Stimulated activated CD8-positive, alpha-beta memory T cell treated with anti-CD3 and anti-CD28 coated beads, Interleukin-2, amount 100 ng/mL, for 48 hours (primary cell): ENCODE results near the gene TMEM217.
"Not testable (repeated sequence)": the region's sequence is repeated elsewhere in the genome, so short reads cannot be mapped to it uniquely, and the experiment has no call there.

Source experiments
- DNase-seq, 2 donors: peaks; one replicate each; pipeline ENCODE4 v3.0.0-alpha.2; 2020; ENCODE audit warnings: low read depth in 2 of 2

TMEM217 gene

GRCh38 chr6:37185949-37186720 lies 71.8 kb downstream of the TMEM217 start:
- DNase-seq = not testable (repeated sequence)

- DNase-seq = peak; percentile 40 to 48
Measured at GRCh38 chr6:37182736-37183590, 75.0 kb downstream of the TMEM217 start.

GRCh38 chr6:37180610-37181009 lies 77.3 kb downstream of the TMEM217 start:
- not testable (repeated sequence) for DNase-seq

DNA sequence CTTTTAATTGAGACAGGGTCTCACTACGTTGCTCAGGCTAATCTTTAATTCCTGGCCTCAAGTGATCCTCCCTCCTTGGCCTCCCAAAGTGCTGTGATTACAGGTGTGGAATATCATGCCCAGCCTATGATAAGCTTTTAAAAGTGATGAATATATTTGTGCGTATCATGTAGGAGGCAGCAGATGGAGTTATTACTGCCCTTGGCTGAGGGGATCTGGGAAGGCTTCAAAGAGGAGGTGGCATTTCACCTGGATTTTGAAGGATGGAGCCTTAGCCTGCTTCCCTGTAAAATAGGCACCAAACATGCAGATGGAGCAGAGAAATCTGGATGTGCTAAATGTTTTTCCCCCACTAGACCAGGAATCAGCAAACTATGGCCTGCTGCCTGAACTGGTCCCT lies 77.9 kb downstream of the TMEM217 start:
- DNase-seq = no peak

GRCh38 chr6:37177935-37178517 lies 79.9 kb downstream of the TMEM217 start:
- DNase-seq = no peak

DNA sequence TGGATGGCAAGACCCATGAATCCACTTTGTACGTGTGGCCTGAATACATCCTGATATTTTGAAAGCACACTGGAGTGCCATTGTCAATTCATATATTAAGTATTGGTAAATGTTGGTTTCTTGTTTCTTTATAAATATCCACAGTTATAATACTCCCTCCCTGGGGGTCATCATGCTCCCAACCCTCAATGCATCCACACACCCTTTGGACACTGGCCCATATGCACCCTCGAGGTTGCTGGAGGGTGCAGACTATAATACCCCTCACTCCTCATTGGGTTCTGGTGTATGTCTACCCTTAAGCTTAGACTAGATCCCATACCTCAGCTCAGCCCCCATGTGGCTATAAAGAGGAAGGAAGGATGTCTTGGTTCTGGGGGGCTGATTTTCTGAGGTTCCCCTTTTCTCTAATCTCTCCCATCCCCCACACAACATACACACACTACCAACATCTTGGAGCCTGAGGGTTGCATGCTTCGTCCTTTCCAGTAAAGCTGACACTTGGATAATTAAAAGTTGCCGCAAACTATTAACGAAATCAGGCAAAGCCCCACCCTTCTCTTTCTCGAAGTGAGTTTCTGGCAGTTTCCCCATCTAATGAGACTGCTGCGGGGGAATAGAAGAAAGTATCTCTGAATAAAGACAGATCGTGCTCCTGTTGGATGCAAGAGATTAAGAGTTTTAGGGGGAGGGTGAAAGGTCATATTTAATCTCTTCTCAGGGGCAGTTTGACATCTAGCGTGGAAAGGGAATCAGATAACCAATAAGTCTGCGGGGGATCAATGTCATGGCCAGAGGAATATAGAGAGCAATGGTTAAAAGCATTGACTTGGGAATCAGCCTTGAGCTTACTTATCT lies 80.6 kb downstream of the TMEM217 start:
- no peak for DNase-seq

- no peak for DNase-seq
Measured at GRCh38 chr6:37176268-37177076, 81.5 kb downstream of the TMEM217 start.

GRCh38 chr6:37175332-37176267 lies 82.3 kb downstream of the TMEM217 start:
- DNase-seq = no peak

DNA sequence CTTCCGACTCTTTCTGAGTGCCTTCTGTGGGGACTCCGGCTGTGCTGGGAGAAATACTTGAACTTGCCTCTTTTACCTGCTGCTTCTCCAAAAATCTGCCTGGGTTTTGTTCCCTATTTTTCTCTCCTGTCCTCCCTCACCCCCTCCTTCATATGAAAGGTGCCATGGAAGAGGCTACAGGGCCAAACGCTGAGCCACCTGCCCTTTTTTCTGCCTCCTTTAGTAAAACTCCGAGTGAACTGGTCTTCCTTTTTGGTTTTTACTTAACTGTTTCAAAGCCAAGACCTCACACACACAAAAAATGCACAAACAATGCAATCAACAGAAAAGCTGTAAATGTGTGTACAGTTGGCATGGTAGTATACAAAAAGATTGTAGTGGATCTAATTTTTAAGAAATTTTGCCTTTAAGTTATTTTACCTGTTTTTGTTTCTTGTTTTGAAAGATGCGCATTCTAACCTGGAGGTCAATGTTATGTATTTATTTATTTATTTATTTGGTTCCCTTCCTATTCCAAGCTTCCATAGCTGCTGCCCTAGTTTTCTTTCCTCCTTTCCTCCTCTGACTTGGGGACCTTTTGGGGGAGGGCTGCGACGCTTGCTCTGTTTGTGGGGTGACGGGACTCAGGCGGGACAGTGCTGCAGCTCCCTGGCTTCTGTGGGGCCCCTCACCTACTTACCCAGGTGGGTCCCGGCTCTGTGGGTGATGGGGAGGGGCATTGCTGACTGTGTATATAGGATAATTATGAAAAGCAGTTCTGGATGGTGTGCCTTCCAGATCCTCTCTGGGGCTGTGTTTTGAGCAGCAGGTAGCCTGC lies 83.2 kb downstream of the TMEM217 start:
- no peak for DNase-seq

DNA sequence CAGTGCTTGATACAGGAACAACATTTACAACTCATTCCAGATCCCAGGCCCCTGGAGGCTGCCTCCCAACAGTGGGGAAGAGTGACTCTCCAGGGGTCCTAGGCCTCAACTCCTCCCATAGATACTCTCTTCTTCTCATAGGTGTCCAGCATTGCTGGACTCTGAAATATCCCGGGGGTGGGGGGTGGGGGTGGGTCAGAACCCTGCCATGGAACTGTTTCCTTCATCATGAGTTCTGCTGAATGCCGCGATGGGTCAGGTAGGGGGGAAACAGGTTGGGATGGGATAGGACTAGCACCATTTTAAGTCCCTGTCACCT lies 83.8 kb downstream of the TMEM217 start:
- DNase-seq = no peak

- peak; percentile 27 to 33 for DNase-seq
Measured at GRCh38 chr6:37173493-37174195, 84.3 kb downstream of the TMEM217 start.

- no peak for DNase-seq
Measured at GRCh38 chr6:37172912-37173492, 84.9 kb downstream of the TMEM217 start.

DNA sequence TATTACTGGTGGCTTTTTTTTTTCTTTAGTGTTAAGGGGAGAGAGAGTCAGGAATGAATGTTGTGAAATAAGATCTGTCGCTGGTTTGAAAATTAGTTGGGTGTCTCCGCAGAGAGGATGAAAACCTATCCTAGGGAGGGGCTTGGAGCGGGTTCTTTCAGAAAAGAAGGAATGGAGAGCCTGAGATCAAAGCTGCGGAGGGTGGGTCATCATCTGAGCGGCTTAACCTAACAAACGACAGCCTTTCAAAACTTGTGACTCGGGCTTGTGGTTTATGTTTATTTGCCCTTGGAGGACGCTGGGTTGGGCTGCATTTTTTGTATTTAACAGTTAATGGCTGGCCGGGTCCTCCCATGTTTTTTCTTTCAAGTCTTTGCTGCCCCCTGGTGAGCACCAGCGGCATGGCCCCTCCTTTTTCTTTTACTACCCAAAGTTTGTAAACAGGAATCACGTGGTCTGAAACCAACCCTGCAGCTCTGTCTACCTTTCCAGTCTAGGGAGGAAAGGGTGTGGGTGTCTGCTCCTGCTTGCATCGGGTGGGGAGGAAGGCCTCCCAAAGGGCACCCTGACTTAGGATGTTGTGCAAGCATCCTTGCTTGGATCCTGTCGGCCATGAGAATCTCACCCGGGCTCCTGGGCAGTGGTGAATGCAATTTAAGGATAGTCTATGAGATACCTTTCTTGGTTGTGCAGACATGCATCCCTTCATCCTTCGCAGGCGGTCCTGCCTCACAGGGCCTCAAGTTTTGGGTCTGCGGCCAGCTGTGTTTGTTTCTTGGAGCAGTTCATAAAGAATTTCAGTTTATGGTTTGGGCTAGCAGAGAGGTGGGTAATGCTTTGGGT lies 85.8 kb downstream of the TMEM217 start:
- DNase-seq = peak; percentile 71 to 79

DNA sequence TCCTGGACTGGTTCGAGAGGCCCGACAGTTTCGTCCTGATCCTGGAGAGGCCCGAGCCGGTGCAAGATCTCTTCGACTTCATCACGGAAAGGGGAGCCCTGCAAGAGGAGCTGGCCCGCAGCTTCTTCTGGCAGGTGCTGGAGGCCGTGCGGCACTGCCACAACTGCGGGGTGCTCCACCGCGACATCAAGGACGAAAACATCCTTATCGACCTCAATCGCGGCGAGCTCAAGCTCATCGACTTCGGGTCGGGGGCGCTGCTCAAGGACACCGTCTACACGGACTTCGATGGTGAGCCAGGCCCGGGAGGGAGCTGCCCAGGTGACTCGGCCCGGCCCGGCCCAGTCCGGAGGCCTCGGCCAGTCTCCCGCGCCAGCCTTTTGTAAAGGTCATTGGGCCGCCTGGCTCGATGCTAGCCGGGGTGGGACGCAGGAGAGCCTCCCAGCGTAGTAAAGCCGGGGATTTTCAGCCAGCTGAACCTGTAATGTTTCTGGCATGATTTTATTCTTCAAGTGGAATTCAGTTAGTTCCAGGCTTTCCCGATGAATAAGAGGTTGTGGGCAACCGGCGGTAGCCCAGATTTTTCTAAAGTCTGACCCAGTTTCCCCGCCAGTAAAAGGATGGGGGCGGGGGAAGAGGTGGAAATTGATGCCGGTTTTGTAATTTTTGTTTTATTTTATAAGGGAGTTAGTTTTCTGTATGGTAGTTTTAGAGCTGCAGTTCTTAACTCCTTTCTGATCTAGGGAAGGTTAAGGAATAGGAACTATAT lies 86.6 kb downstream of the TMEM217 start:
- DNase-seq = no peak

- peak; percentile 33 to 37 for DNase-seq
Measured at GRCh38 chr6:37170273-37171200, 87.4 kb downstream of the TMEM217 start.
